ENCODE results near the gene TOR1B. TPM values are rescaled to one million over a fixed set of nuclear protein-coding genes. Genes with fewer than 3 reads are reported as not detected.

The TOR1B gene
- polyA plus RNA-seq, 3 donors = 18.4 to 20.8 (median 20.0) TPM

DNA sequence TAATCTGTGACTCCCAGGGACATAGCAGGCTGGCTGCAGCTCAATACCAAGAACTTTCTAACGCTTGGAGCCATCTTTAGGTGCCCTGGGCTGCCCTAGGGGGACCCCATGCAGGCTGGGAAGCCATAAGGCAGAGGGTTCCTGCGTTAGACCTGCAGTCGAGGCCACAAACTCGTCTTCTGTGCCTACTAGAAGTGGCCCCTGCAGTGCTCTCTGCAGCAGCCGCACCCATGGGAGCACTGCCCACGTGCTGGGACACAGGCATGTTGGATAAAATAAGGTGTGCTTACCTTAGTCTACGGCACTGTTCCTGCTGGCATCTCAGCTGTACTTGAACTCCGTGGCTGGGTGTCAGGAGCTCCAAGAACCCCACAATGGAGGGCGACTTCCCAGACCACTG is 9.4 kb downstream of the TOR1B start:
- DNase-seq (ENCODE audit: low read depth in 3 of 3, low spot score in 2 of 3) = no peak

DNA sequence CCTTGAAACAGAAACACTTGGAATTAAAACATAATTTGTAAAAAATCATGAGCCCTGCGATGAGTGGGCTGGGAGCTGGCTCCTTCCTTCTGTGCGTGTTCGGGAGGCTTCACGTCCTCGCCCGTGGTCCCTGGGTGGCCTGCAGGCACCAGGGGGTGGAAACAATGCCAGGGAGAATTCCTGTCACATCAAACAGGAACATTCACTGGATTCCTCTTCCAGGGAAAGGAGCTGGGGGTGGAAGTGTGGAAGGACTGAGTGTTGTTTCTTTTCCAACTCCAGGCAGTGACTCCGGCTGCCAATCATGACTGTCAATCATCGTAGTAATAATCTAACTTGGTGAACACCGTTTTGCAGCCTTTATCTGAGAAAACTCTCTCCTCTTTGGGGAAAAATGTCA is 10.7 kb downstream of the TOR1B start:
- no peak for DNase-seq (ENCODE audit: low read depth in 3 of 3, low spot score in 2 of 3)

DNA sequence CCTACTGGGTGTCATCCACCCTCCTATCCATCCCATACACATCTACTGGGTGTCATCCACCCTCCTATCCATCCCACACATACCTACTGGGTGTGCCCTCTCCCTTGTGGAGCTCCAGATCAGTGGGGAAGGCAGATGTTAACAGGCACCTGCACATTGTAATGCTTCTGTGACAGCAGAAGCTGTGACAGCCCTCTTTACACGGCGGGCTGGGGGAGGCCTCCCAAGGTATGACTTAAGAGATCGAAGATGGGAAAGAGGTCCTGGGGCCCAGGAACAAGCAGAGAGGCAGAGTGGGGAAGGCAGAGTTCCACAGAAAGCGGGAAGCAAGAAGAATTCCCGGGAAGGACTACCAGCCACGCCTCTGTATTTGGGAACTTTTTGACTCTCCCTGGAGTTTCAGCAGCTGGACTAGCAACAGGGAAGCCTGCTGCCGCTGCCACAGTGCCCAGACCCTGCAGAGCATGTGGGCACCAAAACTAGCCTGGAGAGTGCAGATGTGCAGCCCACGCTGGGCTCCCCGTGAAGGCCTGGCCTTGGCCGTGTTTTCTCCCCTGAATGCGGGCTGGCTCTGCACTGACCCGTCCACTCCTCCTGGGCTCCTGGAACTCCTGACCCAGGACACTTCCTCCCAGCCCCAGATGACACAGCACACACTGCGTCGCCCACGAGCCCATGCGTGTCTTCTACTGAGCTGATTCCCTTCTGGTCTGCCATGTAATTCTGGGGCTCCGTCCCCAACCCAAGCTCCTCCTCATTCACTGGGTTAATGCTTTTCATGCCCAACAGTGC is 11.6 kb downstream of the TOR1B start:
- DNase-seq (ENCODE audit: low read depth in 3 of 3, low spot score in 2 of 3) = no peak

DNA sequence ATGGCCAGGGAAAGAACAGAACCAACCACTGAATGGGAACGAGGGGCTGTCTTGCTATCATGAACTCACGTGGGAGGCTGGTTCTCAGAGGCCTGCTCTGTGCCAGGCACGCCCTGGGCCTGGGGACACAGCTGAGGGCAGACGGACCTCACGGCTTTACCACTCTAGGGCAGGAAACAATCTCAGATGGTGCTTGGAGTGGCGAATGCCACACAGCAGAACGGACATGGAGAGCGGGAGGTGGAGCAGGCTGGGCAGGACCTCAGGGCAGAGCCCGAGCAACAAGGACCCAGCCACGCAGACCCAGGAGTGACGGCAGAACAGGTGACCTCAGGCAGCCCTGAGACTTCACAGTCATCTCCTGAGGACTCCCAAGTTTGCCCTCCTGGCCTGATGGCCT is 12.3 kb downstream of the TOR1B start:
- no peak for DNase-seq (ENCODE audit: low read depth in 3 of 3, low spot score in 2 of 3)

DNA sequence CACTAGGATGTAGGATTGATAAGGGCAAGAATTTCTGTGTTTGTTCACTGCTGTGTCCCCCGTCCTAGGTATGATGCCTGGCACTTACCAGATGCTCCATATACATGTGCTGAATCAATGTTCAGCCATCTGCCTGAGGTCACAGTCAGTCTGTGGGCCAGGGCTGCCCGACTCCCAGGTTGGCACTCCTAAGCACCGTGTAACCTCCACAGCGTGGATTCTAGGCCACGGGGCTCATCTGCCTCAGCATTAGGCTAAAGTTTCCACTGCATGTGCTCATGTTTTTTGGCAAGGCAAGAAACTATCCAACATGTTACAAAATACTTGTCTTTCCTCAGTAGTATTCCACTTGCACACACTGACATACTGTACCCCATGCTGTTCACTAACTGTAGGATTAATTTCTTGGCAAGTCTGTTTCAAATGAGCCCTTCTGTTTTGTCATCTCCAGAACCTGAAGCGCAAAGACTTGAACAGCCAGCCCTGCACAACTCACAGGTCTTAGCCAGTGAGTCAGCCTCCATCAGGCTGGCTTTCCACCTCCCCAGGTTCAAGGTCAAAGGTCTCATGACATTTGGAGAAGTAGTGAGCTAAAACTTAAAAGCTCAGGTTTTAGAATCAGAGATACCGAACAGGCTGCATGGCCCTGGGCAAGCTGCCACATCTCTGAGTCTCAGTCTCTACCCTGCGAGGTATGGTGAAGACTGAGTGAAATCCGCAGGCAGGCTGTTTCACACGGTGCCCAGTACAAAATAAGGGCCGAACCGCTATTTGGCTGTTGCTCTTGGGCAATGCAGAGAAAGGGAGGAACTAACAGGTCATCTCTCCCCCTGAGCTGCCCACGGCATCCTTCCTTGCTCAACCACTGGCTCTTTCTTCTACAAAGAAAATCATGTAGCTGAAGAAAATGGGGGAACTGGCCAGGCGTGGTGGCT is 13.8 kb downstream of the TOR1B start:
- DNase-seq (ENCODE audit: low read depth in 3 of 3, low spot score in 2 of 3) = no peak

DNA sequence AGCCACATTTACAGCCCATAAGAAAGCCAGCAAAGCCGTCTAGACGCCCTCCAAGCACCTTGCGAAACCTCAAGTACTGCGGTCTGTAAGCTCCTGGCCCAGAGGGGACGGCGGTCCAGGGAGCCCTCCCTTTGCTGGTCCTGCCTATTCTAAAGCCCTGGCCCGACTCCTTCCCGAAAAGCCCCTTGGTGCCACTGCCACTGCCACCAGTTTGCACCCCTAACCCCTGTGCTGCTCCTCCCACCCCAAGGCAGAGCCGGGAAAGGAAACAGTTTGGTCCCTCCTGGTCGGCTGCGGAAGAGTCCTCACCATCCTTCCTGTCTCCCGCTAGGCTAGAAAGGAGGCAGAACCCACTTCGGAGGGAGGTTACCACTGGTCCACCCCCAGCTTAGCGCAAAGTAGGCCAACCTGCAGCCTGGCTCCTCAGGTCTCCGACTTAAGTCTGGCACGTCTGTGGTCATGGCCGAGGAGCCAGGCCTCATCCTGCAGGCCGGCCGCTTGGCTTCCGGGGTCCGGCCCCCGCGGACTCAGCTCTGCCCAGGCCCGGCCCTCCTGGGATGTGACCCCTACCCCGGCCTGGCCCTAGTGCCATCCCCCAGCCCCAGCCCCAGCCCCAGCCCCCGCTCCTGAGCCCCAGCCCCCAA is 20.0 kb downstream of the TOR1B start:
- no peak for DNase-seq (ENCODE audit: low read depth in 3 of 3, low spot score in 2 of 3)

DNA sequence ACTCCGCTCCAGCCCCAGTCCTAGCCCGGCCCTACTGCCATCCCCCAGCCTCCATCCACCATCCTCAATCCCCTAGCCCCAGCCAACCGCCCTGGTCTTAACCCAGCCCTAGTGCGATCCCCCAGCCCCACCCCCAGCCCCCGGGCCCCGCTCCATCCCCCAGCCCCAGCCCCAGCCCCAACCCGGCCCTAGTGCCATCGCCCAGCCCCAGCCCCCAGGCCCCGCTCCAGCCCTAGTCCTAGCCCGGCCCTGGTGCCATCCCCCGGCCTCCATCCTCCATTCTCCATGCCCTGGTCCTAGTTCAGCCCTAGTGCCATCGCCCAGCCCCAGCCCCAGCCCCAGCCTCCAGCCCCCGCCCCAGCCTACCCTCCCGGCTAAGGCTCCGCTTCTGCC is 20.6 kb downstream of the TOR1B start:
- no peak for DNase-seq (ENCODE audit: low read depth in 3 of 3, low spot score in 2 of 3)

DNA sequence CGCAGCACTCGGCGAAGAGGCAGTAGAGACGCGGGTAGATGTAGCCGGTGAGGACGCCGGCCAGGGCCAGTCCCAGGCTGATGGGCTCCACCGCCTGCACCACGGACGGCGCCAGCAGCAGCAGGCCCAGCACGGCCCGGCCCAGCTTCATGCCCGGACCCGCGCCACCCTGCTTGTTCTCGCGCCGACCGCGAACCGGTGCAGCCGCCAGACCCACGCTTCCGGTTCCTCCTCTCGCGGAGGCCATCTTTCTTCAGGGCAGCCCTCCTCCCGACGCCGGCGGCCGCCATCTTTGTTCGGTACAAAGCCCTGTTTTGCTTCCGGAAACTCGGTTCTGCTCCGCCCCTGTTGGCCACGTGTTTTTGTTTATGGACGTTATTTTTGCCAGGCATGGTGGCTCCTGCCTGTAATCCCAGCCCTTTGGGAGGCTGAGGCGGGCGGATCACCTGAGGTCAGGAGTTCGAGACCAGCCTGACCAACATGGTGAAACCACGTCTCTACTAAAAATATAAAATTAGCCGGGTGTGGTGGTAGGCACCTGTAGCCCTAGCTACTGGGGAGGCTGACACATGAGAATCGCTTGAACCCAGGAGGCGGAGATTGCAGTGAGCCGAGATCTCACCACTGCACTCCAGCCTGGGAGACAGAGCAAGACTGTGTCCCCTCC is 21.1 kb downstream of the TOR1B start, which contains the start of gene TOR1A:
Gene TOR1A (minus strand): TSS at position 202 of the 667 bp plus-strand sequence. CDS start 51 bp downstream, at position 151.
- peak; percentile 76 to 89 (median 84) for DNase-seq (ENCODE audit: low read depth in 3 of 3, low spot score in 2 of 3)

DNA sequence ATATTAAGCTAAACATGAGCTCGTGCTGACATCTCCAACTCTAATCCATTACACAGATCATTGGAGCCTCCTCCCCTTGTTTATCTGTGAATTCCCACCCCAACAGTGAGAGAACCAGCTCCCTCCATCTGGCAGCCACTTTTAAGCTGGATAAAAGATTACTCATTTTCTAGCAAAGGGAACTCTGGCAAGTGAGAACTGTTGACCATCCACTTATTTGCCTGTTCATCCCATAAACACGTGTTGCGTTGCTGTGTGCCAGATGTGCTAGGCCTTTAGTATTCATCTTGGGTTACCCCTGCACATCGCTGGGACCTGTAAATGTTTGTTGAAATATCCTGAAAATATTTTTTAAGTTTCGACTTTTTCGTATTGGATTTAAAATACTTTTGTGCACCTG is 23.4 kb downstream of the TOR1B start:
- DNase-seq (ENCODE audit: low read depth in 3 of 3, low spot score in 2 of 3) = no peak

DNA sequence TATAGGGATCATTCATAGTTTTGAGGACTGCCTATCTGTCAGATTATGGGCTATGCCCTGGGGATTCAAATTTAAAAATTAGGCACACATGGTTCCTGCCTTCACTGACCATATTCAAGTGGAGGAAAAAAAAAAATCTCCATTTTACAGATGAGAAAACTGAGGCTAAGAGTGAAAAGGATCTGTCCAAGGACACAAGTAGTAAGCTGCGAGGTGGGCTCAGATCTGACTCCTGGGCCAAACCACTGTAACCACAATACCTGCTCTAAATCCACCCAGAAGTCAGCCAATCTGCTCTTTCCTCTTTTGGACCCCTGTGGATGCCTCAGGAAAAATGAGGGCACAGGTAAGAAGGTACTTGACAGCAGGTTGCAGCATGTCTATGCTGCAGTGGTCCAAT is 23.8 kb downstream of the TOR1B start:
- no peak for DNase-seq (ENCODE audit: low read depth in 3 of 3, low spot score in 2 of 3)

DNA sequence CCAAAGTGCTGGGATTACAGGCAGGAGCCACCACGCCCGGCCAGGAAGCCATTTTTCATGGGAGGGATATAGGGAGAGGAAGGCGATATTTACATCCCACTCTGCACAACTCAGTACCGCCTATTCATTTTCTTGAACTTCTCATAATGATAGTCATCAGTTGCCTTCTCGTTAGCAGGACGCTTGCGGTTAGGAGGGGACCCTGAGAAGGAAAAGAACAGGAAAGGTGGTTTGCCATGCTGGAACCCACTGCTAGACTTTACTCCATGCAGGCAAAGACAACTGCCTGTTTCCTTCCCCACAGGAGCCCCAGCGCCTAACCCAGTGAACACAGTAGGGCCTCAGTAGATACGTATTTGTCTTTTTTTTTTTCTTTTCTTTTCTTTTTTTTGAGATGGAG is 25.1 kb downstream of the TOR1B start:
- no peak for DNase-seq (ENCODE audit: low read depth in 3 of 3, low spot score in 2 of 3)

DNA sequence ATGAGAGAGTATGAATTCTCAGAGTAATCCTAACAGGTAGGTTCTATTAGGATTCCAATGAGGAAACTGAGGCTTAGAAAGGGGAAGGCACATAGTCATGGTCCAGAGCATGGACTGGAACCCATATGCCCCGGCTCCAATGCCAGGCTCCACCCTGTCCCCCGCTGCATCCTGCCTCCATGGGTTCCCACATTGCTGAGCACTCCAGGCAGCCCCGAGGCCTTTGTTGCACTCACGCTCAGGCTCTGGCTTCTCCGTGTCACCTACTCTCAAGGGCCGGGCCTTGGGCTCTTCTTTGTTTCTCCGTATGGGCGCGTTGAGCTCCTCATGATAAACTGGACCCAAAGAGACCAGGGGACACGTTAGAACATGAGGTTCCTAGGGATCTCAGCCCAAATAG is 26.0 kb downstream of the TOR1B start:
- DNase-seq (ENCODE audit: low read depth in 3 of 3, low spot score in 2 of 3) = no peak

DNA sequence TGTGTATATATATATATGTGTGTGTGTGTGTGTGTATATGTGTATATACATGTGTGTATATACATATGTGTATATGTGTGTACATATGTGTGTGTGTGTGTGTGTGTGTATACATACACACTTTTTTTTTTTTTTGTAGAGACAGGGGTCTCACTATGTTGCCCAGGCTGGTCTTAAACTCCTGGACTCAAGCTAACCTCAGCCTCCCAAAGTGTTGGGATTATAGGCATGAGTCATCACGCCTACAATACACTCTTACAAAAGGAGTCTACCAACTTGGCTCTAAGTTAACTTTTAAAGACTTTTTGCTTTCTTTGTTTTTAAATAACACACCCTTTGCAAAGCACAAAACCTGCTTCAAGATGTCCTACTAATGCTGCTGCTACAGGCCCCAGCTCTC is 30.0 kb downstream of the TOR1B start:
- no peak for DNase-seq (ENCODE audit: low read depth in 3 of 3, low spot score in 2 of 3)

DNA sequence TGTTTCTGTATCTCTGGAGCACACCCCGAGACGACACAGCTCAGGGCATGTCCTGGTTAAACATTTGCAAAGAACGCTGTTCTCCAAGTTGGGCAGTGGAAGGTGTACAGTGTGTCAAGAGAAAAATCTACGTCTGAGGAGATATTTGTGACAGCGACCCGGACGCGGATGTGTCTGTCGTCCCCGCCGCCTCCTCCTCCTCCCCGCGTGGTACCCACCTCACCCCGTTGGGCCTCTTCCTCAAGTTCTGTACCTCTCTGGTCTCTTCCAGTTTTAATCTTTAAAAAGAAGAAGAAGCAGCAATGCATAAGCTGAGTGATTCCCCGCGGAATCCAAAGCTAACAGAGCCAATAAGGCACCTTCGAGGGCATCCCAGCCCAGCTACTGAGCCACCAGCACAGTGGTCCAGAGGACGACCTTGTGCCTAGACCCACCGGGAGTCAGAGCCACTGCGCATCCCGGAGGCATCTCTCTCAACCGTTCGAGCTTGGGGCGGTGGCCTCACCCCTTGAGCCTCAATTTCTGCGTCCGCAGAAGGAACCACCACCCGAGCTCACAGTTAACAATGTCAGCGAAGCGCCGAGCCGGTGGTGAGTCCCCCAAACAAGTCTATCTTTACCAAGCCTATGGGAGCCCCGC is 31.6 kb downstream of the TOR1B start:
- DNase-seq (ENCODE audit: low read depth in 3 of 3, low spot score in 2 of 3) = no peak

DNA sequence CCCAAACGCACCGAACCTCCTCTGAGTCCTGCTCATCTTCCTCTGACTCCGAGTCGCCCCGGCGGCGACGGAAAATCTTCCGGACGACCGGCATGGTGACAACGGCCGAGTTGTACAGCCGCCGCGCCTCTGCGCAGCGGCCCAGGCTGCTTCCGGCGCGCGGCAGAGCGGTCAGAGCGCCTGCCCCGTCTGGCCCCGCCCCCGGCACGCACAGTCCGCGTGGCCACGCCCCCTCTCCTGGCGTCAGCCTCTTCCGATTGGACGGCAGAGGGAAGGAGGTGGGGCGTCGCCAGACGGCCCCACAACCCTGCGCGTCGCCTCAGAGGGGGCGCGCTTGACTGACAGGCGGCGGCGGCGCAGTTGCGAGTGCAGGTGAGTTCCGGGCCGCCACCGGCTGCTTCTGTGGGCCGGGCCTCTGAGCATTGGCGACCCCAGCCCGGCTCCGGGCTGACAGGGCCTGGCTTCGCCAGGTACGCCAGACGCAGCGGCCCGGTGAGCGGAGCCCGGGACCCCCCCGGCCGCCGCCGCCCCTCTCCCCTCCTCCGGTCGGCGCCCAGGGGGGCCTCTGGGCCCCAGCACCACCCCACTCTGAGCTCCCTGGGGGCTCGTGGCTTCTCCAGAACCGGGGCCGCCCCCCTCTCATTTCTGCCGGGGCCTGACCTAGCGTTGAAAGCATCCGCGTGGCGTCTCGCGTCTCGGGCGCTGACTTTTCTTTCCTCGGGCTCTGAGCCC is 32.3 kb downstream of the TOR1B start, which contains the start of the genes C9orf78 and USP20:
Gene C9orf78 (minus strand): TSS at position 148 of the 732 bp plus-strand sequence. CDS start 54 bp downstream, at position 94.
Gene USP20 (plus strand): TSS at position 331 of the 732 bp plus-strand sequence. CDS start 17,098 bp downstream, outside the sequence.
- DNase-seq (ENCODE audit: low read depth in 3 of 3, low spot score in 2 of 3) = peak; percentile 83 to 92 (median 91)

DNA sequence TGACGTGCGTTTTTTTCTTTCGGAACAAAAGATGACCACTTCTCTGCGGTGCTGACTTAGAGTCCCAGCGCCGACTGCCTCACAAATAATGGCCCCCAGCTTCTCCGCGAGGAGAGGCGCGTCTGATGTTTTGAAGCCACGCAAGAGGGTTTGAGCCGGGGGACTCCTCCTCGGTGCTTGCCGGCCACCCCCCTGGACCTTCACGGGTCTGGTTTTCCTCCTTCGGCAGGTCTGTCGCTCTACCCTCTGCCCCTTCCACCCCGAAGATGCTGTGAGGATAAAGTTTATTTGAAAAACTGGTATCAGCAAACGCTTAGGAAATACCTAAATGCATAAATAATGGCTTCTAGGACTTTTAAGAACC is 32.9 kb downstream of the TOR1B start:
- DNase-seq (ENCODE audit: low read depth in 3 of 3, low spot score in 2 of 3) = no peak

DNA sequence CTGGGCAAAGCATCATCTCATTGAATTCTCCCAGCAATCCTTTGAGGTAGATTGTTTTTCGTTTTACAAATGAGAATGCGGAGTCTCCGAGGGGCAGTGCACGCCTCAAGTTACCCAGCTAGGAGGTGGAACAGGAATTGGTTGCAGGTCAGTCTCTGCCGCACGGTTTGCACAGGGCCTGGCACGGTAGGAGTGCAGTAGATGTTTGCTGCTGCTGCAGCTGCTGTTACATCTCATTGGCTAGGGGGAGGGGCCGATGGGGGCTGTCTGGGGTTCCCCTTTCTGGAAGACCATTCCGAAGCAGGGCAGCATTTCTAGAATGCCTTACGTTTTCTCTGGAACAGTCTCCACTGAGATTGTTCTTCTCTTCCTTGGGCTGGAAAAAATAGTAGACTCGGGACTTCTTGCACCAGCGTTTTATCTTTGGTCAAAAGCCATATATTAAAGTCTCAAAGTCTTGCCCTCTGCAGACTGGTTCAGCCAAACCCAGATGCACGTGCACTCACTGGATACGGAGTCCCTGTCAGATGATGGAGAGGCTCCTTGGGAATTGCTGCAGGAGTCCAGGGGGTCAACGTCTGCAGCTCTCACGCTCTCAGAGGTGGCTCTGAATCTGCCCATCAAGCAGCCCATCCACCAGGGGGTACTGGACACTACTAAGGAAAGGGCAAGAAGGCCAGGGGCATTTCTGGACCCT is 33.5 kb downstream of the TOR1B start:
- DNase-seq (ENCODE audit: low read depth in 3 of 3, low spot score in 2 of 3) = no peak

DNA sequence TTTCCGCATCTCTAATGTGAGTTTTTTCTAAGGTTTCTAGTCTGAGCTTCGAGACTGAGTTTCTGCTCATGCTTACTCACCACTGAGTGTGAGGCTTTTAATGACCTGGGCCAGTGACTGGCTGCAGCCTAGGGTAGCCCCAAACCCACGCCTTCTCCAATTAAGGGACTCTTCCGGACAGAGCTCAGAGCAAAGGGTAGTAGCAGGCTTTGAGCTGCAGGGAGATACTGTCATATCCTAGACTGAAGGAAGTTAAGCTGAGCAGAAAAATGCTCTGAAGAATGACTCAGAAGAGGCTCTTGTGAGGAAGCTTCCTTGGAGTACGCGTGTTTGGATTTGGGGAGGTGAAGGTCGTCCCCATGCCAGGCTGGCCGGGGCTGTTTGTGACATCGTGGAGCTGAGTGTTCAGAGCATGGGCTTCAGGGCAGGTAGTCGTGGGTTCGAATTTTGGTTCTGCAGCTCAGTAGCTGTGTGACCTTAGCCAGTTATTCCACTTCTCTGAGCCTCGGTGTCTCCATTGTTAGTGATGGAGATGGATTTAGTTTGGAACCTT is 35.8 kb downstream of the TOR1B start:
- DNase-seq (ENCODE audit: low read depth in 3 of 3, low spot score in 2 of 3) = no peak
